Sigmoid colon (tissue), 4 donors: ENCODE results near the gene PEX26.

Experiments used
- EP300 ChIP-seq, 4 donors: sonication (generic); formaldehyde crosslinking; IDR thresholded peaks; one replicate each; pipeline ENCODE4 v1.6.1; 2017; ENCODE audit warnings: antibody characterized with exemption in 4 of 4
- POLR2AphosphoS5 ChIP-seq, 4 donors: sonication (generic); formaldehyde crosslinking; IDR thresholded peaks; one replicate each; pipeline ENCODE4 v1.6.1; 2017; ENCODE audit warnings: antibody characterized with exemption in 4 of 4
- TF ChIP-seq, protein P1 (sequence below), 4 experiments: fragments of 450-650 bp in 3 of 4; fragments of 200-600 bp in 1 of 4; IDR thresholded peaks; one replicate each; pipeline ENCODE4 v1.5.1; 2016 to 2019; ENCODE audit warnings: antibody characterized with exemption in 4 of 4, mild to moderate bottlenecking in 3 of 4, moderate library complexity in 2 of 4

DNA sequence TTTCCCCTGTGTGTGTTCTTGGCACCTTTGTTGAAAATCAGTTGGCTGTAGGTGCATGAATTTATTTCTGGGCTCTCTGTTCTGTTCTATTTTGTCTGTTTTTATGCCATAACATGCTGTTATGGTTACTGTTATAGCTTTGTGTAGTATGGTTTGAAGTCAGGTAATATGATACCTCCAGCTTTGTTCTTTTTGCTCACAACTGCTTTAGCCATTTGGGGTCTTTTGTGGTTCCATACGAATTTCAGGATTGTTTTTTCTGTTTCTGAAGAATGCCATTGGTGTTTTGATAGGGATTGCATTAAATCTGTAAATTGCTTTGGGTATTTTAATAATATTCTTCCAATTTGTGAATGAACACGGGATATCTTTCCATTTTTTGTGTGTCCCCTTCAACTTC is 4.7 kb downstream of the PEX26 start:
- TF ChIP-seq, protein P1, sequence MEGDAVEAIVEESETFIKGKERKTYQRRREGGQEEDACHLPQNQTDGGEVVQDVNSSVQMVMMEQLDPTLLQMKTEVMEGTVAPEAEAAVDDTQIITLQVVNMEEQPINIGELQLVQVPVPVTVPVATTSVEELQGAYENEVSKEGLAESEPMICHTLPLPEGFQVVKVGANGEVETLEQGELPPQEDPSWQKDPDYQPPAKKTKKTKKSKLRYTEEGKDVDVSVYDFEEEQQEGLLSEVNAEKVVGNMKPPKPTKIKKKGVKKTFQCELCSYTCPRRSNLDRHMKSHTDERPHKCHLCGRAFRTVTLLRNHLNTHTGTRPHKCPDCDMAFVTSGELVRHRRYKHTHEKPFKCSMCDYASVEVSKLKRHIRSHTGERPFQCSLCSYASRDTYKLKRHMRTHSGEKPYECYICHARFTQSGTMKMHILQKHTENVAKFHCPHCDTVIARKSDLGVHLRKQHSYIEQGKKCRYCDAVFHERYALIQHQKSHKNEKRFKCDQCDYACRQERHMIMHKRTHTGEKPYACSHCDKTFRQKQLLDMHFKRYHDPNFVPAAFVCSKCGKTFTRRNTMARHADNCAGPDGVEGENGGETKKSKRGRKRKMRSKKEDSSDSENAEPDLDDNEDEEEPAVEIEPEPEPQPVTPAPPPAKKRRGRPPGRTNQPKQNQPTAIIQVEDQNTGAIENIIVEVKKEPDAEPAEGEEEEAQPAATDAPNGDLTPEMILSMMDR (IDR thresholded peaks at IDR 0.05), result no peak
- TF ChIP-seq POLR2AphosphoS5 (IDR thresholded peaks at IDR 0.05) (no peak), EP300 (IDR thresholded peaks at IDR 0.05) (no peak)
